Lower lobe of right lung (tissue), 2 donors: ENCODE results near the gene FKBP10. TPM values are rescaled to one million over a fixed set of nuclear protein-coding genes. Genes with fewer than 3 reads are reported as not detected.
"Not testable (repeated sequence)": the region's sequence is repeated elsewhere in the genome, so short reads cannot be mapped to it uniquely, and the experiment has no call there.

Experiments used
- ATAC-seq, 2 donors: fragments of 200-7000 bp; cut with Tn5 transposase; one replicate each; pipeline ENCODE4 v1.9.1; 2020 to 2022; ENCODE audit warnings: mild to moderate bottlenecking in 2 of 2, moderate library complexity in 2 of 2
- DNase-seq: peaks from one replicate; pipeline ENCODE4 v3.0.0-alpha.2; 2020
- H3K27ac ChIP-seq: fragments of 200-600 bp; one replicate; pipeline ENCODE4 v1.8.0; 2022
- H3K27me3 ChIP-seq: fragments of 200-600 bp; one replicate; pipeline ENCODE4 v1.8.0; 2022; ENCODE audit warnings: low read depth
- H3K36me3 ChIP-seq: fragments of 200-600 bp; one replicate; pipeline ENCODE4 v1.8.0; 2022; ENCODE audit warnings: mild to moderate bottlenecking
- H3K4me1 ChIP-seq: fragments of 200-600 bp; one replicate; pipeline ENCODE4 v1.8.0; 2022
- H3K4me3 ChIP-seq: fragments of 200-600 bp; one replicate; pipeline ENCODE4 v1.8.0; 2022; ENCODE audit warnings: mild to moderate bottlenecking
- H3K9me3 ChIP-seq: fragments of 200-600 bp; one replicate; pipeline ENCODE4 v1.8.0; 2022
- intact Hi-C: fragments of 100-400 bp; cut with DNase I; formaldehyde crosslinking; loops from one replicate; pipeline ENCODE4 v1.11.0; 2022
- total RNA-seq: library from RNA; stranded (reverse); fragmentation: NEBNext Ultra II Directional; extraction: Animal tissue kit (Norgen Biotek cat#: 25700); gene quantifications from one replicate; pipeline ENCODE4 v1.2.1, GENCODE V29; 2021
- TF ChIP-seq, protein P1 (sequence below): fragments of 200-600 bp; IDR thresholded peaks from one replicate; pipeline ENCODE4 v1.8.0; 2022; ENCODE audit warnings: antibody characterized with exemption, mild to moderate bottlenecking
- donor health status: DM: no; HTN: yes; CAD: no; lungs with severe emphysema.

Gene FKBP10
- total RNA-seq, 1 donor from 2014 or later, result 27.4 TPM

DNA sequence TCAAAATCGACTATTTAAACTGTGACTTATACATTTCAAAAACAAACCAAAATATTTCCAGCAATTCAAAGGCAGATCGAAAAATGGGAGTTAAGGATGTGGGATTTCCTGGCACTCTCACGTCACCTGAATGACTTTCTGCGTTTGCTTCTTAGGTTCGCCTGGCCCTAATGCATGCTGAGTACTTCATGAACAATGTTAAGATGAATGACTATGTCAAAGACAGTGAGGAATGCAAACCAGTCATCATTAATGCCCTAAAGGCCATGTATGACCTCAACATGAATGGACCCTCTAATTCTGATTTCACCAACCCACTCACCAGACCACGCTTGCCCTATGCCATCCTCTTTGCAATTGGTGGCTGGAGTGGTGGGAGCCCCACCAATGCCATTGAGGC, 32.2 kb downstream of the FKBP10 start:
- DNase-seq, result no peak
- intact Hi-C loops, result no loop called here
- H3K27ac ChIP-seq, result no peak overlapping the region
- H3K4me1 ChIP-seq, result no peaks in the 10 kb centered on the region
- no peak for ATAC-seq
- H3K9me3 ChIP-seq, result no peaks in the 10 kb centered on the region
- no peaks in the 10 kb centered on the region for H3K27me3 ChIP-seq
- H3K36me3 ChIP-seq, result peaks cover 5% of the 10 kb centered on the region
- no peak overlapping the region for H3K4me3 ChIP-seq
- TF ChIP-seq, protein P1, sequence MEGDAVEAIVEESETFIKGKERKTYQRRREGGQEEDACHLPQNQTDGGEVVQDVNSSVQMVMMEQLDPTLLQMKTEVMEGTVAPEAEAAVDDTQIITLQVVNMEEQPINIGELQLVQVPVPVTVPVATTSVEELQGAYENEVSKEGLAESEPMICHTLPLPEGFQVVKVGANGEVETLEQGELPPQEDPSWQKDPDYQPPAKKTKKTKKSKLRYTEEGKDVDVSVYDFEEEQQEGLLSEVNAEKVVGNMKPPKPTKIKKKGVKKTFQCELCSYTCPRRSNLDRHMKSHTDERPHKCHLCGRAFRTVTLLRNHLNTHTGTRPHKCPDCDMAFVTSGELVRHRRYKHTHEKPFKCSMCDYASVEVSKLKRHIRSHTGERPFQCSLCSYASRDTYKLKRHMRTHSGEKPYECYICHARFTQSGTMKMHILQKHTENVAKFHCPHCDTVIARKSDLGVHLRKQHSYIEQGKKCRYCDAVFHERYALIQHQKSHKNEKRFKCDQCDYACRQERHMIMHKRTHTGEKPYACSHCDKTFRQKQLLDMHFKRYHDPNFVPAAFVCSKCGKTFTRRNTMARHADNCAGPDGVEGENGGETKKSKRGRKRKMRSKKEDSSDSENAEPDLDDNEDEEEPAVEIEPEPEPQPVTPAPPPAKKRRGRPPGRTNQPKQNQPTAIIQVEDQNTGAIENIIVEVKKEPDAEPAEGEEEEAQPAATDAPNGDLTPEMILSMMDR, result no peak

DNA sequence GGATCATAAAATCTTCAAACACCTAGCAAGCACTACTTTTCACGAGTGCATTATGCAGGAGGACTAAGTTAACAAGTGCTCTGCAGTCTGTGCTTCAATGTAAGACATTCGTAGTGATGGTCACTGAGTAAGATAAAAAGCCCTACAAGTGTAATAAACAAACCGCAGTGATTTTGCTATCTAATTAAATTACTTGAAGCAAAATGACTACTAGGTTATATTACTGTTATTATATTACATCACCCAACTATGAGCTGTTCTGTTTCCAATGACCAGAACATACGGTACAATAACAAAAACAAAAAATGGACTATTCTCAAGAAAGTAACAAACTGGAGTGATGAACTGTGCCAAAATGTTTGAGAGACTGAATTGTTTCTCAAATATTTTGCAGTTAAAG, 36.0 kb downstream of the FKBP10 start:
- Histone ChIP-seq H3K9me3 (no peaks in the 10 kb centered on the region), H3K36me3 (peaks cover 22% of the 10 kb centered on the region), H3K27ac (no peak overlapping the region), H3K4me3 (no peak overlapping the region), H3K4me1 (peaks cover 7% of the 10 kb centered on the region), H3K27me3 (no peaks in the 10 kb centered on the region)
- DNase-seq (no peak), ATAC-seq (no peak)
- TF ChIP-seq, protein P1, result no peak
- intact Hi-C loops, result no loop called here

DNA sequence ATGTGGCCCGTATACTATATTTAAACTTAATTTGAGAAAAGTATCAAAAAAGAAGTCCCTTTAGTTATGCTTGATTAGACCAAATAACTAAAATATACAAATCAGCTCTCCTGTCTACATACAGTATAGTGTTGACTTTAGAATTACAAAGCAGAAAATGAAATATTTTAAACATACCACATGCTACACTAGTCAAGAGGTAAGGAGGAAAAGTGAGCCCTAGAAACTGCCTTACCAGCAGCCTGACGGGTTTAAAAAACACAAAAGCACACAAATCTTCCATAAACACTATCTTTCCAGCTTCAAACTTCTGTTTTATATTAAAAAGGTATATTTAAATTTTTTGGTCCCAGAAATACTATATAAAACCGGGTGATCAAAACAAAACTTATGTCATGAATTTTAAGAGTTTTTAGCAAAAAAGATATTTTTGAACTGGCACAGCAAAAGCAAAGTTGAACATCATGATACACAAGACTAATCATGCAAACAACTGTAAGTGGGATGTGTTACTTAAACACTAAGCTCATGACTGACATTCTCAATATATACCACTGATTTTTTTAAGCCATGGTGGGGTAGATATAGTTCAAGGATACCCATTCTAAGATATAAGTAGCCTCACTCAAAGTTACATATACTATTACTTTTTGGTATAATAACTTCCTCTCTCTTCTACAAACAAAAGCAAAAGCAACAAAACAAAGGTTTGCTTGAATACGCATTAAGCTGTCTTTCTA, 36.6 kb downstream of the FKBP10 start:
- TF ChIP-seq, protein P1, result no peak
- no peak overlapping the region for H3K4me3 ChIP-seq
- intact Hi-C loops, result no loop called here

DNA sequence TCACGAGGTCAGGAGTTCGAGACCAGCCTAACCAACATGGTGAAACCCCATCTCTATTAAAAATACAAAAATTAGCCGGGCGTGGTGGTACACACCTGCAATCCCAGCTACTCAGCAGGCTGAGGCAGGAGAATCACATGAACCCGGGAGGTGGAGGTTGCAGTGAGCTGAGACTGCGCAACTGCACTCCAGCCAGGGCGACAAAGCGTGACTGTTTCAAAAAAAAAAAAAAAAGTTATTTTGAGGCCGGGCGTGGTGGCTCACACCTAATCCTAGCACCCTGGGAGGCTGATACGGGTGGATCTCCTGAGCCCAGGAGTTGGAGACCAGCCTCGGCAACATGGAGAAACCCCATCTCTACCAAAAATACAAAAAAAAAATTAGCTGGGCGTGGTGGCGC, 38.6 kb downstream of the FKBP10 start:
- H3K4me1 ChIP-seq, result not testable (repeated sequence)

More for the DNA sequence above, 36.6 kb downstream of the FKBP10 start:
- Histone ChIP-seq H3K36me3 (peaks cover 28% of the 10 kb centered on the region), H3K27ac (no peak overlapping the region), H3K27me3 (no peaks in the 10 kb centered on the region), H3K4me1 (peaks cover 7% of the 10 kb centered on the region), H3K9me3 (no peaks in the 10 kb centered on the region)
- ATAC-seq, result no peak
- no peak for DNase-seq

DNA sequence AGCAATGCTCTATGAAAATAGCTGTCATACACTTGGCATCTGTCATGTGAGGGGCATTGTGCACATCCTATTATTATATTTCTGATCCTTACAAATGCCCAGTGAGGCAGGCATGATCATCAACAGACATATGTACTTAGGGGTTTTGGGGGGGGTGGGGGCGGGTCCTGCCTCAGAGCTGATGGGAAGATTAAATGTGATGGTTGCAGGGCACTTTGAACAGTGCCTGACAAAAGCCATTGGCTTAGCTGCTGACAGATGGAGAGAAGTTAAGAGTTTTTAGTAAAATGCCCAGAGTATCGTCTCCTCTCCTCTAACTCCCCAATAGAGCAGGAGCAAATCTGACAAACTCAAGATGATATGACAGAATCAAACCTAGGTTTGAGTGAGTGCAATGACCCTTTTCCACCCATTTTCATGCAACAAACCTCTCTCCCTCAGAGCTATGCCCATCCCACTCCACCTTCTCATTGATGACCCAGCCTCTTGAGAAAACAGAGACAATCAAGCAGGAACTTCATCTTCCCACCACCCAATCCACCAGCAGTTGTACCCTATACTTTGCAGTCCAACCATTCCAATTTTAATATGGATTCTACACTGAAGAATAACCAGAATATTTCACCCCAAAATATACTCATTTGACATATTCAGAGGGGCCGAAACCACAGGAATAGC, 47.6 kb downstream of the FKBP10 start:
- DNase-seq (no peak), ATAC-seq (no peak)
- TF ChIP-seq, protein P1, result no peak
- no peaks in the 10 kb centered on the region for H3K27me3 ChIP-seq
- H3K4me3 ChIP-seq, result no peak overlapping the region
- H3K27ac ChIP-seq, result no peak overlapping the region
- H3K9me3 ChIP-seq, result no peaks in the 10 kb centered on the region
- no peaks in the 10 kb centered on the region for H3K36me3 ChIP-seq
- intact Hi-C loops, result no loop called here
- peaks cover 33% of the 10 kb centered on the region for H3K4me1 ChIP-seq

More for the DNA sequence above, 38.6 kb downstream of the FKBP10 start:
- H3K4me3 ChIP-seq, ATAC-seq, intact Hi-C loops, H3K27me3 ChIP-seq, DNase-seq, H3K9me3 ChIP-seq, H3K27ac ChIP-seq: not testable (repeated sequence)
- peaks cover 38% of the 10 kb centered on the region for H3K36me3 ChIP-seq
